Measurements from ENCODE around the gene LRRC1. TPM values are rescaled to one million over a fixed set of nuclear protein-coding genes. Genes with fewer than 3 reads are reported as not detected.

The LRRC1 gene
- total RNA-seq (2014; rRNA removed; shearing (Covaris generic)): 16.6 and 18.6 TPM in 2 replicates
- 11.3 TPM in 2 replicates for polyA plus RNA-seq (2016; fragmentation: Nextera tagmentation; extraction: Ambion mirVana)
- long read RNA-seq, partial matches to known transcripts: 0 of 3 reads
- long read RNA-seq, other reads (novel, unspliced or antisense): 1 of 3 reads

GRCh38 chr6:53794720-53795339 lies at the start of gene LRRC1:
Gene LRRC1 (plus strand): TSS chr6:53795005. CDS start chr6:53795257, 252 bp downstream.
- peaks cover 6% of the 10 kb centered on the region; the same call in 1 of the 3 replicates for H3K36me3 Mint-ChIP-seq (ENCODE audit: low read depth)
- peaks cover 24% of the 10 kb centered on the region for H3K4me1 Mint-ChIP-seq
- H3K9me3 Mint-ChIP-seq: no peaks in the 10 kb centered on the region; the same call in 2 of the 3 replicates
- H3K4me2 ChIP-seq: peak within 1 kb of the TSS; percentile 99
- peak within 1 kb of the TSS; percentile 97 for H2AFZ ChIP-seq
- peaks cover 23% of the 10 kb centered on the region for H3K27me3 ChIP-seq (ENCODE audit: insufficient read depth)
- TF ChIP-seq ETS1 (IDR thresholded peaks at IDR 0.05) (no peak), POLR2AphosphoS5 (IDR thresholded peaks at IDR 0.05; ENCODE audit: low read depth) (peak; percentile 89)
- H3K9me2 ChIP-seq (ENCODE audit: insufficient read depth): no peaks in the 10 kb centered on the region
- peak within 1 kb of the TSS; percentile 93 for H3K27ac Mint-ChIP-seq
- peak within 1 kb of the TSS; percentile 96 for H3K4me3 Mint-ChIP-seq
- peaks cover 17% of the 10 kb centered on the region for H3K27me3 Mint-ChIP-seq (ENCODE audit: insufficient read depth, low read depth, poor library complexity)
- H4K20me1 ChIP-seq (replicated peaks; ENCODE audit: insufficient read depth): peaks cover 11% of the 10 kb centered on the region
- H3K4me3 ChIP-seq: peak within 1 kb of the TSS; percentile 98
- peak; percentile 66 for ATAC-seq
- H3K79me2 ChIP-seq (replicated peaks; ENCODE audit: insufficient read depth): peaks cover 41% of the 10 kb centered on the region
- H3K4me1 ChIP-seq (ENCODE audit: insufficient read depth): peaks cover 6% of the 10 kb centered on the region
- no peaks in the 10 kb centered on the region for H3K36me3 ChIP-seq (ENCODE audit: insufficient read depth)
- H3F3A ChIP-seq (replicated peaks; ENCODE audit: low read depth): 0 out of 2 replicates have a peak, but pooled peaks cover 3% of the 10 kb centered on the region
- peak; percentile 91 for DNase-seq (ENCODE audit: low spot score)
- peak within 1 kb of the TSS; percentile 91 for H3K27ac ChIP-seq (ENCODE audit: low read depth)

- no peaks in the 10 kb centered on the region for H3K79me2 ChIP-seq (replicated peaks; ENCODE audit: insufficient read depth)
- peaks cover 4% of the 10 kb centered on the region; the same call in 1 of the 3 replicates for H3K36me3 Mint-ChIP-seq (ENCODE audit: low read depth)
- H3K4me3 Mint-ChIP-seq: no peak overlapping the region
- DNase-seq (ENCODE audit: low spot score) (no peak), ATAC-seq (peak; percentile 65)
- H3K36me3 ChIP-seq (ENCODE audit: insufficient read depth): no peaks in the 10 kb centered on the region
- 0 out of 2 replicates have a peak overlapping the region, but pooled peaks have one; percentile 9 for H3K4me2 ChIP-seq
- no peaks in the 10 kb centered on the region for H4K20me1 ChIP-seq (replicated peaks; ENCODE audit: insufficient read depth)
- no peak overlapping the region for H3K4me3 ChIP-seq
- no peak overlapping the region for H3K27ac Mint-ChIP-seq
- H3K9me2 ChIP-seq (ENCODE audit: insufficient read depth): no peaks in the 10 kb centered on the region
- no peaks in the 10 kb centered on the region for H3K27me3 ChIP-seq (ENCODE audit: insufficient read depth)
- no peak overlapping the region for H2AFZ ChIP-seq
- peaks cover 6% of the 10 kb centered on the region for H3K4me1 ChIP-seq (ENCODE audit: insufficient read depth)
- no peaks in the 10 kb centered on the region for H3F3A ChIP-seq (replicated peaks; ENCODE audit: low read depth)
- no peaks in the 10 kb centered on the region for H3K27me3 Mint-ChIP-seq (ENCODE audit: insufficient read depth, low read depth, poor library complexity)
- H3K9me3 Mint-ChIP-seq: no peaks in the 10 kb centered on the region; the same call in 2 of the 3 replicates
- TF ChIP-seq ETS1 (IDR thresholded peaks at IDR 0.05): no peak
- no peak for TF ChIP-seq ZNF331 (CRISPR knock-in tag; IDR thresholded peaks at IDR 0.05; ENCODE audit: low read depth)
- no peak for TF ChIP-seq JUNB (IDR thresholded peaks at IDR 0.05; ENCODE audit: unreplicated experiment)
- no peak overlapping the region for H3K27ac ChIP-seq (ENCODE audit: low read depth)
- peaks cover 9% of the 10 kb centered on the region for H3K4me1 Mint-ChIP-seq
Measured at GRCh38 chr6:53746442-53747103, 48.2 kb upstream of the LRRC1 start.
